SK-N-SH (cell line): Measurements from ENCODE around the gene RUVBL2. TPM values are rescaled to one million over a fixed set of nuclear protein-coding genes. Genes with fewer than 3 reads are reported as not detected.

Source experiments
- CTCF ChIA-PET: fragments of 300-600, 350-600 bp; formaldehyde crosslinking; extraction: SDS; loops from one replicate; lab custom pipeline; 2021; lab: Yijun Ruan, JAX
- POLR2A ChIA-PET: fragments of 350-600 bp; sonication (Branson Sonifier 250); formaldehyde crosslinking; extraction: SDS; loops from one replicate; lab custom pipeline; 2020; ENCODE audit warnings: antibody characterized with exemption, inconsistent platforms; lab: Yijun Ruan, JAX
- DNase-seq: peaks from one replicate; pipeline ENCODE4 v3.0.0; 2012
- H2AFZ ChIP-seq: fragments of 200-600 bp; sonication (generic); 2 replicates; pipeline ENCODE4 v1.8.1; 2016; ENCODE audit warnings: antibody characterized with exemption, mild to moderate bottlenecking, low read depth
- H3F3A ChIP-seq: fragments of 200-600 bp; sonication (generic); replicated peaks from 2 replicates; pipeline ENCODE3; 2016; ENCODE audit warnings: antibody characterized with exemption, mild to moderate bottlenecking; ENCODE audit not compliant: insufficient read depth
- H3K27ac ChIP-seq, 2 experiments: fragments of 200-500 bp in 1 of 2; fragments of 200-600 bp in 1 of 2; sonication (Bioruptor generic) in 1 of 2; sonication (generic), shearing (Covaris generic) in 1 of 2; 2 replicates each; pipeline versions ENCODE4 v1.5.1 to v1.6.1; 2014 to 2016; ENCODE audit warnings: low read depth in 2 of 2, inconsistent platforms in 1 of 2, low read length in 1 of 2, mild to moderate bottlenecking in 1 of 2, mixed read lengths in 1 of 2
- H3K27me3 ChIP-seq: fragments of 200-600 bp; sonication (generic), shearing (Covaris generic); 2 replicates; pipeline ENCODE4 v1.6.1; 2016; ENCODE audit warnings: mixed run types; ENCODE audit not compliant: insufficient read depth
- H3K36me3 ChIP-seq, 2 experiments: fragments of 200-500 bp in 1 of 2; fragments of 200-600 bp in 1 of 2; sonication (Bioruptor generic) in 1 of 2; sonication (generic) in 1 of 2; replicated peaks in 1 of 2; 2 replicates each; pipeline versions ENCODE3 to v1.5.1; 2014 to 2016; ENCODE audit warnings: low read length in 1 of 2, mild to moderate bottlenecking in 1 of 2; ENCODE audit not compliant: insufficient read depth in 2 of 2, control insufficient read depth in 1 of 2
- H3K4me1 ChIP-seq, 2 experiments: fragments of 200-500 bp in 1 of 2; fragments of 200-600 bp in 1 of 2; sonication (Bioruptor generic) in 1 of 2; sonication (generic), shearing (Covaris generic) in 1 of 2; 2 replicates each; pipeline versions ENCODE4 v1.5.1 to v1.6.1; 2014 to 2016; ENCODE audit warnings: low read depth in 1 of 2, low read length in 1 of 2, mixed run types in 1 of 2; ENCODE audit not compliant: insufficient read depth in 2 of 2, control insufficient read depth in 1 of 2
- H3K4me2 ChIP-seq: fragments of 200-600 bp; sonication (generic), shearing (Covaris generic); 2 replicates; pipeline ENCODE4 v1.6.1; 2017; ENCODE audit warnings: mixed run types
- H3K4me3 ChIP-seq, 2 experiments: fragments of 200-500 bp in 1 of 2; fragments of 200-600 bp in 1 of 2; sonication (Bioruptor generic) in 1 of 2; sonication (generic), shearing (Covaris generic) in 1 of 2; 2 replicates each; pipeline versions ENCODE4 v1.5.1 to v1.8.1; 2014 to 2016; ENCODE audit warnings: low read depth in 2 of 2, inconsistent platforms in 1 of 2, low read length in 1 of 2, mild to moderate bottlenecking in 1 of 2, mixed read lengths in 1 of 2, moderate library complexity in 1 of 2
- H3K79me2 ChIP-seq: fragments of 200-600 bp; sonication (generic); 2 replicates; pipeline ENCODE4 v1.8.1; 2017; ENCODE audit warnings: mild to moderate bottlenecking; ENCODE audit not compliant: insufficient read depth
- H3K9ac ChIP-seq: fragments of 200-600 bp; sonication (generic); 2 replicates; pipeline ENCODE4 v1.6.1; 2017; ENCODE audit warnings: mixed run types
- H3K9me2 ChIP-seq: fragments of 200-600 bp; sonication (generic); 2 replicates; pipeline ENCODE4 v1.6.1; 2017; ENCODE audit warnings: mixed run types
- H3K9me3 ChIP-seq: fragments of 200-600 bp; sonication (generic); 2 replicates; pipeline ENCODE4 v1.6.1; 2017; ENCODE audit warnings: mixed run types, mild to moderate bottlenecking, moderate library complexity
- H4K20me1 ChIP-seq: fragments of 200-600 bp; sonication (generic); 2 replicates; pipeline ENCODE4 v1.6.1; 2017; ENCODE audit warnings: mild to moderate bottlenecking, mixed run types; ENCODE audit not compliant: insufficient read depth
- EZH2phosphoT487 ChIP-seq: fragments of 200-600 bp; sonication (generic); IDR thresholded peaks from 2 replicates; pipeline ENCODE4 v1.6.1; 2017; ENCODE audit warnings: low read depth, mixed run types, mild to moderate bottlenecking, antibody characterized with exemption, moderate library complexity, borderline replicate concordance
- FOSL2 ChIP-seq: IDR thresholded peaks from 2 replicates; pipeline ENCODE4 v1.4.0; 2012; ENCODE audit warnings: low read depth, mild to moderate bottlenecking, moderate library complexity, borderline replicate concordance
- FOXJ3 ChIP-seq: sonication (generic); formaldehyde crosslinking; IDR thresholded peaks from 2 replicates; pipeline ENCODE4 v1.5.1; 2020; ENCODE audit warnings: mild to moderate bottlenecking, missing genetic modification reagents
- FOXM1 ChIP-seq: IDR thresholded peaks from 2 replicates; pipeline ENCODE4 v1.4.0; 2012; ENCODE audit warnings: low read depth, mild to moderate bottlenecking
- MAX ChIP-seq: IDR thresholded peaks from 2 replicates; pipeline ENCODE4 v1.4.0; 2012; ENCODE audit warnings: low read depth
- NFIC ChIP-seq: IDR thresholded peaks from 2 replicates; pipeline ENCODE4 v1.4.0; 2012; ENCODE audit warnings: borderline replicate concordance
- NRF1 ChIP-seq: IDR thresholded peaks from 2 replicates; pipeline ENCODE4 v1.6.1; 2012; ENCODE audit warnings: low read depth, mild to moderate bottlenecking, low read length
- RFX5 ChIP-seq: IDR thresholded peaks from 2 replicates; pipeline ENCODE4 v1.6.1; 2012; ENCODE audit warnings: mild to moderate bottlenecking, improper control_type of control experiment, low read length
- SIN3A ChIP-seq: IDR thresholded peaks from 2 replicates; pipeline ENCODE4 v1.6.1; 2012; ENCODE audit warnings: low read depth, mild to moderate bottlenecking, low read length, moderate library complexity, borderline replicate concordance
- TAF1 ChIP-seq: IDR thresholded peaks from 2 replicates; pipeline ENCODE4 v1.6.1; 2012; ENCODE audit warnings: low read depth, mild to moderate bottlenecking, low read length, moderate library complexity, borderline replicate concordance
- TEAD4 ChIP-seq: IDR thresholded peaks from 2 replicates; pipeline ENCODE4 v1.4.0; 2012; ENCODE audit warnings: mild to moderate bottlenecking, borderline replicate concordance; ENCODE audit not compliant: insufficient read depth
- YY1 ChIP-seq: IDR thresholded peaks from 2 replicates; pipeline ENCODE4 v1.4.0; 2012; ENCODE audit warnings: low read depth, mild to moderate bottlenecking
- WGBS: methylation state at CpG from one replicate; pipeline ENCODE4 v1.1.6; 2017; ENCODE audit warnings: low lambda C conversion rate; 5-methylcytosine and 5-hydroxymethylcytosine counted together
- polyA plus RNA-seq, 3 experiments: library from polyadenylated mRNA; depleted of rRNA; stranded (reverse); fragments of >200 nt; gene quantifications; 2 replicates each; pipeline ENCODE4 v1.2.3, GENCODE V29; 2012
- TF ChIP-seq, protein P1 (sequence below): IDR thresholded peaks from 2 replicates; pipeline ENCODE4 v1.6.1; 2012; ENCODE audit warnings: mild to moderate bottlenecking, low read depth, low read length, moderate library complexity

RUVBL2 gene
- polyA plus RNA-seq, 1 of the 3 experiments (the other 2 are of a cell fraction), result 459 TPM

- TF ChIP-seq, protein P1, sequence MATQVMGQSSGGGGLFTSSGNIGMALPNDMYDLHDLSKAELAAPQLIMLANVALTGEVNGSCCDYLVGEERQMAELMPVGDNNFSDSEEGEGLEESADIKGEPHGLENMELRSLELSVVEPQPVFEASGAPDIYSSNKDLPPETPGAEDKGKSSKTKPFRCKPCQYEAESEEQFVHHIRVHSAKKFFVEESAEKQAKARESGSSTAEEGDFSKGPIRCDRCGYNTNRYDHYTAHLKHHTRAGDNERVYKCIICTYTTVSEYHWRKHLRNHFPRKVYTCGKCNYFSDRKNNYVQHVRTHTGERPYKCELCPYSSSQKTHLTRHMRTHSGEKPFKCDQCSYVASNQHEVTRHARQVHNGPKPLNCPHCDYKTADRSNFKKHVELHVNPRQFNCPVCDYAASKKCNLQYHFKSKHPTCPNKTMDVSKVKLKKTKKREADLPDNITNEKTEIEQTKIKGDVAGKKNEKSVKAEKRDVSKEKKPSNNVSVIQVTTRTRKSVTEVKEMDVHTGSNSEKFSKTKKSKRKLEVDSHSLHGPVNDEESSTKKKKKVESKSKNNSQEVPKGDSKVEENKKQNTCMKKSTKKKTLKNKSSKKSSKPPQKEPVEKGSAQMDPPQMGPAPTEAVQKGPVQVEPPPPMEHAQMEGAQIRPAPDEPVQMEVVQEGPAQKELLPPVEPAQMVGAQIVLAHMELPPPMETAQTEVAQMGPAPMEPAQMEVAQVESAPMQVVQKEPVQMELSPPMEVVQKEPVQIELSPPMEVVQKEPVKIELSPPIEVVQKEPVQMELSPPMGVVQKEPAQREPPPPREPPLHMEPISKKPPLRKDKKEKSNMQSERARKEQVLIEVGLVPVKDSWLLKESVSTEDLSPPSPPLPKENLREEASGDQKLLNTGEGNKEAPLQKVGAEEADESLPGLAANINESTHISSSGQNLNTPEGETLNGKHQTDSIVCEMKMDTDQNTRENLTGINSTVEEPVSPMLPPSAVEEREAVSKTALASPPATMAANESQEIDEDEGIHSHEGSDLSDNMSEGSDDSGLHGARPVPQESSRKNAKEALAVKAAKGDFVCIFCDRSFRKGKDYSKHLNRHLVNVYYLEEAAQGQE, result no peak
- TF ChIP-seq NFIC (no peak), RFX5 (no peak), NRF1 (no peak)
These were observed 24.2 kb upstream of the RUVBL2 start (continued) for GRCh38 chr19:48969276-48970138.

DNA sequence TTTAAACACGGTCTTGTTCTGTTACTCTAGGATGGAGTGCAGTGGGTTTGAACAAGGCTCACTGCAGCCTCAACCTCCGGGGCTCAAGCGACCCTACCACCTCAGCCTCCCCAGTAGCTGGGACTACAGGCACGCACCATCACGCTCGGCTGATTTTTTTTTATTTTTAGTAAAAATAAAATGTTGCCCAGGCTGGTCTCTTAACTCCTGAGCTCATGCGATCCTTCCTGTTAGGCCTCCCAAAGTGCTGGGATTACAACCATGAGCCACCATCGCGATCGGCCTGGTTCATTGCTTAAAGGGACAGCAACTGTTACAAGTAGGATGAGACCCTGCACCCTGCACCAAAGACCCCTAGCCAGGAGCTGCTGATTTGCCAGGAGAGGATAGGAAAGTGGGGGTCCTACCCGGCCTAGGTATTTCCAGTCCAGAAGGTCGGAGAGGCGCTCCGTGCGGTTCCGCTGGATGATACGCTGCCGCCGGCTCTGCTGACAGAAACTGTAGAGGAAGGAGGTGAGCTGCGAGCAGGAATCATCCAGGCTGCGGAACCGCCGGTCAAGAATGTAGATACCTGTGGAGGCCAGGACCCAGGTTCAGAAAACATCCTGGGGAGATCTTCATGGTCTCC, 23.4 kb upstream of the RUVBL2 start:
- 88% methylated on average over 23 of the region's 23 CpGs for WGBS
- Histone ChIP-seq H3K4me3 (no peak overlapping the region), H2AFZ (no peak overlapping the region), H3K36me3 (peaks cover 21 to 40% of the 10 kb centered on the region in 2 experiments), H3F3A (peaks cover 36% of the 10 kb centered on the region), H4K20me1 (peaks cover 18% of the 10 kb centered on the region), H3K9me2 (no peaks in the 10 kb centered on the region), H3K27me3 (no peaks in the 10 kb centered on the region), H3K9ac (no peak overlapping the region), H3K4me2 (no peak overlapping the region), H3K79me2 (peaks cover 19% of the 10 kb centered on the region), H3K4me1 (peaks cover 0 to 11% of the 10 kb centered on the region in 2 experiments; a peak in 2 of 4 replicates), H3K27ac (no peak overlapping the region), H3K9me3 (no peaks in the 10 kb centered on the region)
- no peak for TF ChIP-seq FOXM1
- no peak for TF ChIP-seq SIN3A
- TF ChIP-seq TAF1, result no peak
- TF ChIP-seq EZH2phosphoT487, result no peak
- no peak for TF ChIP-seq MAX
- no peak for TF ChIP-seq FOSL2
- no peak for TF ChIP-seq NFIC
- TF ChIP-seq TEAD4, result no peak
- no peak for TF ChIP-seq YY1
- TF ChIP-seq FOXJ3 (CRISPR knock-in tag), result no peak
- ChIA-PET POLR2A (interaction anchor here (1.1 to 1.2 kb wide), 2 partner anchors 134 to 182 kb away, joined by 4 read pairs; partner anchors contain the start of gene HSD17B14), CTCF (interaction anchor here (0.5 to 4.8 kb wide), 54 partner anchors 8 to 381 kb away, joined by 3 to 54 read pairs (median 4); partner anchors contain the start of genes BAX, CA11, DHDH and GYS1)
- DNase-seq, result no peak
